Endothelial cell of umbilical vein (primary cell): ENCODE data around the gene KCTD1. TPM values are rescaled to one million over a fixed set of nuclear protein-coding genes. Genes with fewer than 3 reads are reported as not detected.
A peak's percentile ranks its signal among the peaks of the same experiment; 100 is the strongest.

Experiments used
- BruUV-seq: library from RNA; stranded (reverse); fragments of 400-500 nt; replicated peaks from 2 replicates; lab custom pipeline; 2021; lab: Mats Ljungman, UMichigan
- CTCF ChIA-PET: fragments of 300-600, 350-600 bp; sonication (Branson Sonifier 250); formaldehyde crosslinking; loops from one replicate; lab custom pipeline; 2021; ENCODE audit warnings: antibody characterized with exemption, inconsistent platforms; lab: Charles Lee
- POLR2A ChIA-PET: fragments of 300-600, 350-600 bp; sonication (Branson Sonifier 250); formaldehyde crosslinking; loops from one replicate; lab custom pipeline; 2021; ENCODE audit warnings: antibody characterized with exemption, inconsistent platforms; lab: Charles Lee
- DNase-seq: peaks from one replicate; pipeline ENCODE4 v3.0.0-alpha.2; 2011; ENCODE audit warnings: low read depth, low spot score
- FAIRE-seq: peaks from 2 replicates; lab custom pipeline; 2011; peaks lifted over from hg19 to GRCh38; lab: Jason Lieb, UNC
- H2AFZ ChIP-seq: 2 replicates; pipeline ENCODE4 v1.6.0; 2012; ENCODE audit warnings: low read depth, low read length, control low read depth, inconsistent platforms
- H3K27ac ChIP-seq: 2 replicates; pipeline ENCODE4 v1.5.1; 2011; ENCODE audit warnings: low read depth, mild to moderate bottlenecking, control low read depth, low read length, moderate library complexity; ENCODE audit not compliant: insufficient read depth
- H3K27me3 ChIP-seq, 2 experiments: 2 replicates each; pipeline versions ENCODE4 v1.6.0 to v1.6.1; 2011; ENCODE audit warnings: low read length in 2 of 2, mixed read lengths in 1 of 2; ENCODE audit not compliant: control insufficient read depth in 2 of 2, insufficient read depth in 2 of 2
- H3K36me3 ChIP-seq, 2 experiments: 2 replicates in 1 of 2; 3 replicates in 1 of 2; pipeline ENCODE4 v1.5.1; 2011; ENCODE audit warnings: low read length in 2 of 2, mild to moderate bottlenecking in 1 of 2, moderate library complexity in 1 of 2; ENCODE audit not compliant: control insufficient read depth in 2 of 2, insufficient read depth in 2 of 2; ENCODE audit errors: extremely low read depth in 1 of 2
- H3K4me1 ChIP-seq: 3 replicates; pipeline ENCODE4 v1.5.1; 2011; ENCODE audit warnings: mild to moderate bottlenecking, low read length; ENCODE audit not compliant: control insufficient read depth, insufficient read depth; ENCODE audit errors: extremely low read depth
- H3K4me2 ChIP-seq: 2 replicates; pipeline ENCODE4 v1.6.1; 2011; ENCODE audit warnings: low read length, control low read depth, mixed read lengths; ENCODE audit not compliant: insufficient read depth
- H3K4me3 ChIP-seq, 3 experiments: fragments of 200-600 bp in 1 of 3; sonication (generic), shearing (Covaris generic) in 1 of 3; replicated peaks in 1 of 3; 2 replicates each; pipeline ENCODE4 v1.5.1; 2011 to 2016; ENCODE audit warnings: control low read depth in 3 of 3, low read length in 3 of 3, mild to moderate bottlenecking in 2 of 3, inconsistent platforms in 1 of 3, low read depth in 1 of 3, moderate library complexity in 1 of 3; ENCODE audit not compliant: insufficient read depth in 1 of 3
- H3K79me2 ChIP-seq: 2 replicates; pipeline ENCODE4 v1.6.0; 2012; ENCODE audit warnings: low read length, inconsistent platforms; ENCODE audit not compliant: control insufficient read depth, insufficient read depth
- H3K9ac ChIP-seq: replicated peaks from 2 replicates; pipeline ENCODE3; 2011; ENCODE audit warnings: low read length, control low read depth; ENCODE audit not compliant: insufficient read depth; ENCODE audit errors: extremely low read depth
- H3K9me1 ChIP-seq: replicated peaks from 3 replicates; pipeline ENCODE4 v1.6.0; 2011; ENCODE audit warnings: mild to moderate bottlenecking, low read length; ENCODE audit not compliant: control insufficient read depth, insufficient read depth; ENCODE audit errors: extremely low read depth
- H3K9me3 ChIP-seq: replicated peaks from 2 replicates; pipeline ENCODE4 v1.5.1; 2012; ENCODE audit warnings: low read length, inconsistent platforms; ENCODE audit not compliant: control insufficient read depth, insufficient read depth
- H4K20me1 ChIP-seq: replicated peaks from 2 replicates; pipeline ENCODE3; 2011; ENCODE audit warnings: mild to moderate bottlenecking, low read length; ENCODE audit not compliant: control insufficient read depth, insufficient read depth; ENCODE audit errors: extremely low read depth
- CTCF ChIP-seq, 2 donors: IDR thresholded peaks; 1 replicate in 1 of 2; 2 replicates in 1 of 2; pipeline ENCODE4 v1.5.1; 2011; ENCODE audit warnings: low read length in 2 of 2, mild to moderate bottlenecking in 2 of 2, moderate library complexity in 2 of 2, control low read depth in 1 of 2, inconsistent platforms in 1 of 2, low read depth in 1 of 2; ENCODE audit not compliant: insufficient read depth in 1 of 2; ENCODE audit errors: extremely low read depth in 1 of 2
- EZH2 ChIP-seq: IDR thresholded peaks from 2 replicates; pipeline ENCODE4 v1.6.1; 2012; ENCODE audit warnings: borderline replicate concordance, low read depth, mild to moderate bottlenecking, moderate library complexity, low read length, inconsistent platforms; ENCODE audit not compliant: severe bottlenecking
- FOS ChIP-seq: IDR thresholded peaks from 2 replicates; pipeline ENCODE4 v1.6.1; 2011; ENCODE audit warnings: mild to moderate bottlenecking, low read length, moderate library complexity, borderline replicate concordance; ENCODE audit not compliant: insufficient read depth
- GATA2 ChIP-seq: IDR thresholded peaks from 2 replicates; pipeline ENCODE4 v1.7.0; 2011; ENCODE audit warnings: low read depth, mild to moderate bottlenecking, moderate library complexity, mixed read lengths, low read length; ENCODE audit not compliant: insufficient read length, insufficient read depth
- JUN ChIP-seq: IDR thresholded peaks from 2 replicates; pipeline ENCODE4 v1.6.1; 2011; ENCODE audit warnings: borderline replicate concordance, low read depth; ENCODE audit not compliant: insufficient read length, insufficient read depth
- MAX ChIP-seq: IDR thresholded peaks from 2 replicates; pipeline ENCODE4 v1.6.1; 2011; ENCODE audit not compliant: insufficient read depth, insufficient read length
- MYC ChIP-seq: IDR thresholded peaks from one replicate; pipeline ENCODE4 v1.6.1; 2011; ENCODE audit warnings: mild to moderate bottlenecking, low read depth, low read length
- POLR2A ChIP-seq: IDR thresholded peaks from 2 replicates; pipeline ENCODE4 v1.6.1; 2012; ENCODE audit warnings: low read depth, mild to moderate bottlenecking, control low read depth, low read length
- POLR2AphosphoS5 ChIP-seq: IDR thresholded peaks from 2 replicates; pipeline ENCODE4 v1.6.1; 2012; ENCODE audit warnings: low read depth, mild to moderate bottlenecking, control low read depth, low read length, moderate library complexity; ENCODE audit not compliant: insufficient read depth
- dilution Hi-C: fragments of 300-500 bp; cut with MboI; formaldehyde crosslinking; loops from one replicate; pipeline ENCODE4 v1.15.0; 2019; ENCODE audit warnings: low sequenced_read_pairs; ENCODE audit not compliant: extremely low pct_ligation_motif_present
- intact Hi-C: fragments of 100-400 bp; cut with micrococcal nuclease; formaldehyde crosslinking; loops from one replicate; pipeline ENCODE4 v1.10.0; 2022
- polyA plus RNA-seq, 4 experiments: library from polyadenylated mRNA; depleted of rRNA in 3 of 4; stranded (reverse) in 3 of 4; unstranded in 1 of 4; fragments of >200 nt; gene quantifications; 2 replicates each; pipeline versions ENCODE4 v1.2.1 to v1.2.3, GENCODE V29; 2011 to 2012; ENCODE audit warnings: missing spikeins in 1 of 4
- total RNA-seq: library from RNA; stranded (reverse); gene quantifications from 2 replicates; pipeline ENCODE4 v1.2.3, GENCODE V29; 2021

The KCTD1 gene
- total and polyA plus RNA-seq, 2 donors (not counting 3 experiments of a cell fraction or from before 2014, with no cell fraction given): 6.1 to 12.1 TPM

DNA sequence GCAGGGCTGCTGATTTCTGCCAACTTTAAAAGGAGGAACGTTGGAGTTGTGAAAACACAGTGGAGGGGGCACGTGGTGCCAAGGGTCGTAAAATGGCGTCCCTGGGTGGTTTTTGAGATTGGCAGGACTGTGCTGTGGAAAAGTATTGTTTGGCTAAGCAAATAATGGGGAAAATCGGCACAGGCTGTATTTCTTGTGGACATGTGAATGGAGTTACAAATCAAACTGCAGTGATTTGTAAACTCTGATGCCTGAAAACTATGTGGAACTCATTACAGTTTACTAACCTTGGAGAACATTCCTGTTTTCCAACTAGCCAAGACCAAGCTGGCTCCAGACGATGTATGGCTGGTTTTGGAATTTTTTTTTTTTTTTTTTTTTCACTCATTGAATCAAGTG lies 68.7 kb downstream of the KCTD1 start:
- no peaks in the 10 kb centered on the region for H3K9me3 ChIP-seq
- H3K9ac ChIP-seq: no peak overlapping the region
- H3K36me3 ChIP-seq: no peaks in the 10 kb centered on the region
- H3K4me3 ChIP-seq: no peak overlapping the region
- peaks cover 31% of the 10 kb centered on the region for H3K4me1 ChIP-seq
- FAIRE-seq (no peak), DNase-seq (no peak)
- POLR2A ChIA-PET: no interaction called here
- H4K20me1 ChIP-seq: no peaks in the 10 kb centered on the region
- peak overlapping the region; percentile 9 for H2AFZ ChIP-seq
- H3K79me2 ChIP-seq: no peaks in the 10 kb centered on the region
- peak overlapping the region; percentile 92 for H3K27ac ChIP-seq
- CTCF ChIA-PET: interaction anchor here (1.4 to 2.2 kb wide), 3 partner anchors 8 to 67 kb away, joined by 4 to 5 read pairs (median 5); no protein-coding TSS in a partner anchor
- H3K4me2 ChIP-seq: peak overlapping the region; percentile 39
- no peaks in the 10 kb centered on the region for H3K9me1 ChIP-seq
- TF ChIP-seq MYC (no peak), MAX (no peak), JUN (no peak), GATA2 (no peak), POLR2A (no peak), CTCF (IDR thresholded peaks at IDR 0.05; ENCODE audit: extremely low read depth in 1 of 2, insufficient read depth in 1 of 2, low read depth in 1 of 2, low read length in 2 of 2) (no peak), FOS (no peak), EZH2 (no peak), POLR2AphosphoS5 (no peak)
- dilution Hi-C loops (no loop called here), intact Hi-C loops (loop anchor here (2.0 kb wide), 1 partner anchor 177 kb away; no protein-coding TSS in a partner anchor)
- BruUV-seq: no TSS peak
- H3K27me3 ChIP-seq: no peaks in the 10 kb centered on the region
